Ecto neural progenitor cell (in vitro differentiated cells): ENCODE results near the gene LRRC45.

Experiments used
- DNase-seq: peaks from one replicate; pipeline ENCODE4 v3.0.0-alpha.2; 2018; ENCODE audit warnings: low spot score

LRRC45 gene

GRCh38 chr17:82063424-82064415 lies 40.6 kb downstream of the LRRC45 start:
- DNase-seq, result no peak

- no peak for DNase-seq
Observed at GRCh38 chr17:82064433-82065192, 41.5 kb downstream of the LRRC45 start.

GRCh38 chr17:82065193-82065637 lies 42.1 kb downstream of the LRRC45 start:
- no peak for DNase-seq

DNA sequence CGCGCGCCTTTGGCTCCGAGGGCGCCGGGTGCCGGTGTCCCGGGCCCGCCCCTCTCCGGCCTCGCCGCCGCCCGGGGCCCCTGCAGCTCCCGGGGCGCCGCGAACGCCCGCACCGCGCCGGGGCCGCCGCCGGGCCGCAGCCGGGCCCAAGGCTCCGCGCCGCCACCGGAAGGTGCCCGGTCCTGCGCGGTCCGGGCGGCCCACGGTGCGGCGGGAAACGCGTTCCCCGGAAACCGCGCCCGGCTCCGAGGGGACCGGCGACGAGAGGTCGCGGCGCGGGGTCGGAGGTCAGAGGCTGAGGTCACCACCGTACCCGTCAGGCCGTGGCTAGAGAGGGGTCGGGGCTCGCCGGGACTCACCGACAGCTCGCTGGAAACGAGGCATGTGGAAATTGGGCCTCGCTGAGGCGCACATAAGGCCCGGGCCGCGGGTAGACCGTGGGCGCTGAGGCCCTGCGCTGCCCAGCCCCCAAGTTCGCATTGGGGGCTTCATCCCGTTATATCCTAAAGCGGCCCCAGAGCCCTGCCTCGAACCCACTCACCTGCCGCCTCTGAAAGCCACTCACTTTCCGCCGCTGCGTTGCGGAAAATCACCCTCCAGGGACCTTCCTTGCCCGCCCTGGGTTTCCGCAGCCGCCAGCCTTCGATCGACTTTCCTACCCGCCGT lies 42.7 kb downstream of the LRRC45 start, which contains the start of gene DUS1L:
DUS1L (minus strand) TSS at position 167 of the 666 bp plus-strand sequence. CDS start 745 bp downstream, outside the sequence.
- DNase-seq, result peak; percentile 90

DNA sequence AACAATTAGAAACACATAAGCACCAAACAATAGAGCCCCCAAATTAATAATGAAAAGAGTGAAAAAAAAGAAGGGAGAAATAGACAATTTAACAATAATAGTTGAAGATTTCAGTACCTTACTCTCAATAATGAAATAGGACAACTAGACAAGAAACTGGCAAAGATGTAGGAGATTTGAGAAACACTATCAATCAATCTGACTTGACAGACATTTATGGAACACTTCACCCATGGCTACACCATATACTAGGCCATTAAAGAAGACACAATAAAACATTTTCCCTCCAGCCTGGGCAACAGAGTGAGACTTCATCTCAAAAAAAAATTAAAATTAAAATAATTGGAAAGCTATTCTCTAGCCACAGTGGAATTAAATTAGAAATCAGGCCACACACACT lies 47.5 kb downstream of the LRRC45 start:
- DNase-seq, result no peak

GRCh38 chr17:82072827-82073226 lies 49.7 kb downstream of the LRRC45 start:
- DNase-seq, result no peak

DNA sequence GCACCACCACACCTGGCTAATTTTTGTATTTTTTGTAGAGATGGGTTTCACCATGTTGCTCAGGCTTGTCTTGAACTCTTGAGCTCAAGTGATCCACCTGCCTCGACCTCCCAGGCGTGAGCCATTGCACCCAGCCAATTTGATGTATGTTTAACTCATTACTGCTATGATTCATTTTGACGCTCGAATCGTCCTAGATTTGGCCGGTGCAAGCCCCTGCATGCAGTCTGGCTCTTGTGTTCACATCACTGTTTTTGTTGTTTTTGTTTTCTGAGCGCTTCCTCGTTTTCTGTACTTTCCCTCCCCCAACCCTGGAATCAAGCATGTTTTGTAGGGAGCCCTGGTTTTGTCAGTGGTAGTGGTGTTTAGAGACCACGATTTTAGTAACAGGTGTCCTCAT lies 50.3 kb downstream of the LRRC45 start:
- DNase-seq, result no peak

- DNase-seq, result no peak
Observed at GRCh38 chr17:82076018-82076784, 53.1 kb downstream of the LRRC45 start.

DNA sequence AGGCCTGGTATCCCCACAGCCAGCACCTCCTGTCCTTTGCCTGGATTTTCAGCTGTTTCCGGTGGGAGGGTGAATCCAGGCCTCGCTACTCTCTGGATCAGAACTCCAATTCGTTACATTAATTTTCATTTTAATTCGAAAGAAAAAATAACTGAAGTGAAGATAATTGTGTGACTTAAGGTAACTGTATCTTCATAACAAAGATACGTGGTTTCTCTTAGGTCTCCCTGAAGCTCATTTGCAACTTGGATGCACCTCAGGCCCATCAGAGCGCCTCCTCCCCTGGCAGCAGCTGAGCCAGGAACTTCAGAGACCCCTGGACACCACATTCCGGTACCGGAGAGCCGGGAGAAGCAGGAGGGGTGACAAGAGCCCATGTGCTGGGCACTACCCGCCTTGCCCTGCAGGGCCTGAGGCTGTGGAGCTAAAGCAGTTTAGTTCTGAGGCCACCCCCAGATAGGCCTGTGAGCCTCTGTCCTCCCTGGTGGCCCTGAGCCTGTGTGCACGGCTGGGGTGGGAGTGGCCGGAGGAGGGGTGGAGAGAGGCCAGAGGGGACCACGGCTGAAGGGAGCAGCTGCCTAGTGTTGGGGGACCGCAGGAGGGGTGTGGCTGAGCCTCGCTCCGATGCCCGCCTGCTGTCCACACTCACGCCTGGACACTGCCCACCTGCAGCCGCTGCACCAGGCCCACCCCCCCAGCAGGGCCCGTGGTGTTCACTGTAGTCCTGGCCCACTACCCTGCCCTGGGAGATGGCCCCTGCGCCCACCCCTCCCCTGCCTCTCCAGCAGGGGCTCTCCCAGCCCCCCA lies 53.9 kb downstream of the LRRC45 start:
- no peak for DNase-seq

GRCh38 chr17:82077617-82078358 lies 54.7 kb downstream of the LRRC45 start:
- no peak for DNase-seq

DNA sequence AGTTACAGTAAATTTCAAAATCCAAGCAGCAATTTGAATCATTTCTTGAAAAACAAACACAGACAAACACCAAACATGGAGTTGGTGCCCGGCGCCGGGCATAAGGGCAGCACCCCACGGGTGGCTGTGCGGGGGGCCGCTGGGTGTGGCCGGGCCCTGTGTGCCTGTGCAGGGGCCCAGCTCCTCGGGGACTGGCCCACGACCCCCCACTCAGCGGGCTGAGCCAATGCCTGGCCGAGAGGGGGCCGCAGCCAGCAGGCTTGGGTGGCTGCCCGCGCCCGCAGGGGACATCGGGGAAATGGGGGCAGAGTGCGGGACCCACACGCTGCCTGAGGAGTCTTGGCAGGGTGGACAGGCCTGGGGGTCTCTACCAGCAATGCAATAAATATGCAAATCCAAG lies 55.3 kb downstream of the LRRC45 start:
- DNase-seq, result no peak

DNA sequence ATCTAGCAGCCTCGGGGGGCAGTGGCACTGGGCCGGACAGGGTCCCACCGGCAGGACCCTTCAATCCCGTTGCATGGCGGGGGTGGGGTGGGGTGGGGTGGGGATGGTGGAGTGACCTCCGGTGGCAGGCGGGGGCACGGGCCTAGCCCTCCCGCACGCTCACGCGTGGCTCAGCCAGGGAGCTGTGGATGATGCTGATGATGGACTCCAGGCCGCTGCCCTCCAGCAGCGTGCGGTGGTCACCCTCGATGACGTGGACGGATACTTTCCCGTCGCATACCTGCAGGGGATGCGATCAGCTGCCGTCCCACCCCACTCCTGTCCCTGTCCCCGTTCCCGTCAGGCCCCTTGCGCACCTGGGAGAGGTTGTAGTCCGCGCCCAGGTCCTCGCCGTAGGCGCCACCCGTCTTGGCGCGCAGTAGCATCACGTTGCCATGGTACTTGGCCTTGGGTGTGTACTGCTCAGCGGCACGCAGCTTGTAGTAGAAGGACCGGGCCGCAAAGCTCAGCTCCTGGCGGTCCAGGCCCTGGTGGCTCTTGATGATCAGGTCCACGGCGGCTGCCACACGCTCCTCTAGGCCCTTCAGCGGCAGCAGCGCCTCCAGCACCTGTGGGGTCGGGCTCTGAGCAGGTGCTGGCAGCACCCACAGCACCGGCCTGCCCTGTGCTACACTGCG lies 56.0 kb downstream of the LRRC45 start:
- no peak for DNase-seq

- DNase-seq, result no peak
Observed at GRCh38 chr17:82080048-82080788, 57.1 kb downstream of the LRRC45 start.
